NCI-H2107 (cell line): ENCODE data around the gene C1QL1.

ENCODE experiments used
- DNase-seq: peaks from one replicate; lab custom pipeline; 2025; lab: John Stamatoyannopoulos, UW

The C1QL1 gene

DNA sequence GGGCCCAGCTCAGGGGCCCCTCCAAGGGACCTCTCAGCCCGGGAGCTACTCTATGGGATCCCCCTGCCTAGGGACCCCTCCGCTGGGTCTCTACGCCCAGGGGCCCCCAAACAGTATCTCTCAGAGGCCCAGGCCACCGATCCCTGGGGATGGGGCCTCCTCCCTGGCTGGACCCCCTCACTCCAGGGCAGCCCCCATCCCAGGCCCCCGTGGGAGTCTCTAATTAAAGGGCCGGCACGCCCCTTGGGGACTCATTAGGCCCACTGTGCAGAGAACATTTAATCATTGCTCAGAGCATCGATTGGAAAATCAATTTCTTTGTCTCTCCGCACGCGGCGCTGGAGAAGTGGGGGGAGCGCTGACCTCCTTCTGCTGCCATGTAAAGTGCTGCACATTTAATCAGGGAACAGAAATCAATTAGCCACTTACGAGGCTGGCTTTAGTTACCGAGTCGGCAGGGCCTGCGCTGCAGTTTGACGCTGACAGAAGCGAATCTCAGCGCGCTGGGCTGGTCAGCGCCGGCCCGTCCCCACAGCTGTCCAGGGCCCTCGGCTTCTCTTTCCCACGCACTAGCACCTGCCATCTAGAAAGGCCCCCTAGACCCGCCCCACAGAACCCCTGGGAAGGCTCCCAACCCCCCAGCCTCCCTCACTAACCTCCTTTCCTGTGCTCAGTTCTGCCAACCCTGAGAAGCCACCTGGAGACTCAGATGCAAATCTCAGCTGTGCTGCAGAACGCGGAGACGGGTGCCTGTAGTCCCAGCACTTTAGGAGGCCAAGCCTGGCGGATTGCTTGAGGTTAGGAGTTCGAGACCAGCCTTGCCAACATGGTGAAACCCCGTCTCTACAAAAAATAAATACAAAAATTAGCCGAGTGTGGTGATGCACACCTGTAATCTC, 20.2 kb upstream of the C1QL1 start:
- DNase-seq = no peak

DNA sequence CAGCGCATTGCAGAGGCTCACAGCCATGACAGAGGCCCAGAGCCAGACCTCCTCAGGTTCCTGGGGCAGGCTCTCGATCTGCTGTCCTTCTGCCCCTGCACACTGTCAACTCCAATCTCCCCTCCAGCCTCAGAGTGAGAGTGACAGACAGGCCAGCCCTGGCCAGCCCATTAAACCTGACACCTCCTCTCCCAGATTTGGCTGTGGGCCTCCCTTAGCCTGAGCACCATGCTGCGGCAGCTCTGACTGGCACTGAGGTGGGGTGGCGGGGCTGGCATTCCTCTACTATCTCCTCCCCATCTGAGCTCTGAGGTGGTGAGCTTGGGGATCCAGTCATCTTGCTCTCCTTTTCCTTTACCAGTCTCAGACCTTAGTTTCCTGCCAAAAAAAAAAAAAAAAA, 15.5 kb upstream of the C1QL1 start:
- no peak for DNase-seq

DNA sequence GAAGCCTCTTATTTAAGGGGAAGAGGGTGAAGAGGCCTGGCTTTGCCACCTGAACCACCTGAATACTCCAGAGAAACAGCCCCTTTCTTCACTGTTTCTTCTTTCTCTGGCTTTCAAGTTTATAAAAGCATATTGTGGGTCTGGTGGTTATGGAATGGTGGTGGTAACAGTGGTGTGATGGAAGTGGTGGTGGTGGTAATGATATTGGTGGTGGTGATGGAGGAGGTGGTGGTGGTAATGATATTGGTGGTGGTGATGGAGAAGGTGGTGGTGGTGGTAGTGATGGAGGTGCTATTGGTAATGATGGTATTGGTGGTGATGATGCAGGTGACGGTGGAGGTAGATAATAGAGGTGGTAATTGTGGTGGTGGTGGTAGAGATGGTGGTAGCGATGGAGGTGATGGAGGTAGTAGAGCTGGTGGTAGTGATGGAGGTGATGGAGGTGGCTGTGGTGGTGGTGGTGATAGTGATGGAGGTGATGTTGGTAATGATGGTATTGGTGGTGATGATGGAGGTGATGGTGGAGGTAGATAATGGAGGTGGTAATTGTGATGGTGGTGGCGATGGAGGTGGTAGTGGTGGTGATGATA, 14.1 kb upstream of the C1QL1 start:
- no peak for DNase-seq

DNA sequence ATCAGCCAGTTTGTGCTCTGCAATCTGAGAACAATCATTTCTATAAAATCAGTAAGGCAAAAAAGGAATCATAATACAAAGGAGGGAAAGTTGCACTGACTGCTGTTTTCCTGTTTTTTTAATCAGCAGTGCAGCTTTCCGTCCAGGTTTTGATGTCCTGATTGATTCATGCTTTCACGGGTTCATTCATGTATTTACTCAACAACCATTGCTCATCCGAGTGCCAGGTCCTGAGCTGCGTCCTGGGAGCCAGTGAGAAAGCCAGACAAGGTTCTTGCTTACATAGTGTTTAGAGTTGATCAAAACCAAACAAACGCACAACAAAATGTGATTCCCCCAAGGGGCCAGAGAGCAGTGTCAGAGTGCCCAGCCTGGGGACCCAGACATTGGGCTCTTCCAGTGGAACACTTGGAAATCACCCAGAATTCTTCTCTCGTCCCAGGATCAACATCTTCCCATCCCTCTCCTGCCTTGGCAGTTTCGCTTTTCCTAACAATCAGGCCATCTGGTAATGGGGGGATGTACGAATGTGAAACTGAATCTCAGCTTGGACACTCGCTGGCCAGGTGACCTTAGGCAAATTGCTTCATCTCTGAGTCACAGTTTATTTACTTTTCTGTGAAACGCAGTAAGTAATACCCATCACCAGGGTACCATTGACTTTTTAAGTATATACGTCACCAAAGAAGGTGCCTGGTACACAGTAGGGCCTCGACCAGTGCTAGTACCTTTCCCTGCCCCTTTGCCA, 13.3 kb upstream of the C1QL1 start:
- no peak for DNase-seq

DNA sequence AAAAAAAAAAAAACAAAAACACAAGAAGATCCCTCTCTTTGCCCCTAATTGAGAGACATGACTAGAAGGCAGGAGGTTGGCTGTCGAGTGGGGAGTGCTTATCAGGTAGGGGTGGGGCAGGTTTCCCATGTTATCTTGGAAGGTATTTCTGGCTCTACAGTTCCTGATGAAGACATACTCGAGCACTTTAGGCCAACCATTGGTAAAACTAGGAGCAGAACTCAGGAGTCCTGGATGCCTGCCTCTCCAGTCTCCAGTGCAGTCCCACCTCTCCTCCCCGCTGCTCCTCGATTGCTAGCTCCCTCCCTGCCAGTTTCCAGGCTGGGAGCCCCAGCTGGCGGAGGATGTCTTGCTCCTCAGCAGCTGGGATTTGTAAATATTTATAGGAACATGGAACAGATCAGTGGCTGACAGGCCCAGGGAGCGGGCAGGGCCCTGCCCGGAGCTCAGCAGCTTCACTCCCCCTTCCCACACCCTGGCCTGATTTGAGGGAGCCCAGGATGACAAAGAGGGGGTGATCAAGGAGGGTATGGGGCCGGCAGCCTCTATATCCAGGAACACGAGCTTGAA, 11.4 kb upstream of the C1QL1 start:
- no peak for DNase-seq

DNA sequence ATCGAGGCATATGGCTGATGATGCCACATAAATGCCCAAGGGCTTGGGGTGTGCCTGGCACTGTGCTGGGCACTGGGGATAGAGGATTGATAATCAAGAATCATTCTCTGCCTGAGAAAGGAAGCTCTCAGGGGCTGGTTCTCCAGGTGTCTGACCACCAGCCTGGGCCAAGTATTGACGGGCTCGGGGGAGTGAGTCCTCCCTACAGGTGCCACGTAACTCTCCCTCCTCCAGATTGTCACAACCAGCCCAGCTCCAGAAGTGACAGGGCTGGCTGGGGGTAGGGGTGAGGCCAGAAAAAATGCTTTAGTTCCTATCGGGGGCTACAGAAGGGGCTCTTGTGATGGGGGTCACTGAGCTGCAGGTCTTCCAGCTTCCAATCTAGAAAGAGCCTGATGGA, 10.7 kb upstream of the C1QL1 start:
- DNase-seq = no peak

DNA sequence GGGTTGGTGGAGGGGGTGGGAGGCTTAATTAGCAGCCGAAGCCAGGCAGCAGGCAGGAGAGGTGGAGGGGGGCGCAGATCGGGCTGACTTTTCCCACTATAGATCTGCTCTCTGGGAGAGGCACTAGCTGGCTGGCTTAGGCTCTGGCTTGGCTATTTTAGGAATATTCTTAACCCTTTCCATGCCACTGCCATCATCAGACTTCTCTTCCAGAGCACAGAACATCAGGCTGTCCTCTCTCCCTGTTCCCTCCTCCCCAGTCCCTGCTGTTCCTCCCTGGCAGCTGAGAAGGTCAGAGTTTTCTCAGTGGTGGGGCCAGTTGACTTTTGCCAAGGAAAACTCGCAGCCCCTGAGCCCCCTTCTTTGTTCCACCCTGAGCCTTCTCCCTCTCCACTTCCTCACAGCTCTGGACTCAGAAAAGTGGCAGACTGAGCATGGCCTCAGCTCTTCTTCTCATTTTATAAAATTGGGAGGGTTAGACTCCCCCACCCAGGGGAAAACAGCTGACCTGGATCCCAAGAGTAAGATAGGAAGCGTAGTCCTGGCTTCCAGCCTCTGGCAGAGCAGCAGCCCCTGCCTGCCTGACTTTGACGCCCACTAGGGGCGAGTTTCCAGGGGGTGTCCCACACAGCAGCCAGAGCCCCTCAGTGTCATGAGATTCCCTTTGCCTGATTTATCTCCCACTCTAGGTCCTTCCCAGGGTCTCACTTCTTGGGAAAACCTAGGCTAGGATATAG, 9.9 kb upstream of the C1QL1 start:
- DNase-seq = no peak

DNA sequence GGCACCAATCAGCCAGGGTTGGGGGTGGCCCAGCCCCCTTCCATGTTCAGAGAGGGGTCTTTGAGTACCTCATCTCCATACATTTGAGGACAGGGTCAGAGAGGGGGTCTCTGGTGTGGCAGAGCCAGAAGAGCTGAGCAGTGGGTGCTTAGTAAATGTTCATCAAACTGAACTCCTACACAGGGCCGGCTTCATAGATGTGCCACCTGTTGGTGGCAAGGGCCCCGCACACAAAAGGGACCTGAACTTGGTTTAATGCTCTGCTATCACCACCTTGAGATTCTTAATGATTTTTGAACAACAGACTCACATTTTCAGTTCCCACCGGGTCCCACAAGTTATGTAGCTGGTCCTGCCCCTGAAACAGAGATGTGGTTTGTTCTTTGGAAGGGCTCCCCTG, 9.0 kb upstream of the C1QL1 start:
- DNase-seq = no peak

DNA sequence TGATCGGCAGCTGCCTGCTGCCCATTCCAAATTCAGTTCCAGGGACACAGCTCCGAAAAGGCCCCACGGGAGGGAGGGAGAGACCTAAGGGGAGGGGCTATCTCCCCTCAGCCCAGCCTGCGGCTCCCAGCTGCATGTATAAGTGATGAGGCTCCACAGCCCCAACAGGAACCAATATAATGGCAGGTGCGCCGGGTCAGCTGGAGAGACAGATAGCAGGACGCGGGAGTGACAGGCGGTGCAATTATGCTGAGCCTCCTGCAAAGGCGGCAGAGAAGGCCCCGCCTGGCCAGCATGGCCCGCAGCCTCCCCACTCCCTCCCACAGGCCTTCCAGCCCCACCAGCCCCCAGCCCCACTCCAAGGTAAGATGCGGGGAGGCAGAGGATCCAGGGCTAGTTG, 8.1 kb upstream of the C1QL1 start:
- no peak for DNase-seq

DNA sequence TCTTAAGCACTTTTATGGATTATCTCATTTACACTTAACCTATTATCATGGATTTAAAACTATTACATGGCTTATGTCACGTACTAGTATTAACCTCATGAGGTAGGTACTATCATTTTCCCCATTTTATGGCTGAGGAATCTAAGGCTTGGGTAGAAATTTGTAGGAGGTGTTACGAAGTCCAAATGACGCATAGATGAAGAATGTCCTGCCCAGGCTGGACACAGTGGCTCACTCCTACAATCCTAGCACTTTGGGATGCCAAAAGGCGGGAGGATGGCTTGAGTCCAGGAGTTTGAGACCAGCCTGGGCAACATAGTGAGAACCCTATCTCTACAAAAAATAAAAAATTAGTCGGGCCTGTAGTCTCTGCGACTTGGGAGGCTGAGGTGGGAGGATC, 4.8 kb upstream of the C1QL1 start:
- no peak for DNase-seq

DNA sequence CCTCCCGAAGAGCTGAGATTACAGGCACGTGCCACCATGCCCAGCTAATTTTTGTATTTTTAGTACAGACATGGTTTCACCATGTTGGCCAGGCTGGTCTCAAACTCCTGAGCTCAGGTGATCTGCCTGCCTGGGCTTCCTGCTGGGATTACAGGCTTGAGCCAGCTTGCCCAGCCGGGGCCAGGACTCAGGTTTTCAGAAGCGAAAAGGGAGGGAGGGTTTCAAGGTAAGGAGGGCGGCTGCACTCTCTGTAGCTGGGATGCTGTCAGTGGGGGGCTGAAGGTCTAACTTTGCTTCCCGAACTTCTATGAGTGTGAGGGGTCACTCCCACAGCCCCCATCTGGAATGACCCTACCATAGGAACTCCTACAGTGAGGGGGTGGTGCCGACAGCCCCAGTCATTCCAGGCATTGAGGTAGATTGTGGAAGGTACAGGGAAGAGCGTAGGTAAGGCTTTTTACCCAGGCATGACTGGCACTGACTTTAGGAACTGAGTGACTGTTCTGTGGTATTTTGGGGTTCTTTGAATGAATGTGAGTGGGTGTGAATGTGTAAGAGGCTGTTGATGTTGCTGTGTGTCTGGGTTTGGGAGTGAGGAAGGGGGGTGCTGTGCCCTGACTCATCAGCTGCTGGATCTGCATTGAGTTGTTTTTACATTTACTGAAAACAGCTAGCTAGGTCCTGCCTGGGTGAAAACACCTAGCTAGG, 3.8 kb upstream of the C1QL1 start:
- DNase-seq = no peak

DNA sequence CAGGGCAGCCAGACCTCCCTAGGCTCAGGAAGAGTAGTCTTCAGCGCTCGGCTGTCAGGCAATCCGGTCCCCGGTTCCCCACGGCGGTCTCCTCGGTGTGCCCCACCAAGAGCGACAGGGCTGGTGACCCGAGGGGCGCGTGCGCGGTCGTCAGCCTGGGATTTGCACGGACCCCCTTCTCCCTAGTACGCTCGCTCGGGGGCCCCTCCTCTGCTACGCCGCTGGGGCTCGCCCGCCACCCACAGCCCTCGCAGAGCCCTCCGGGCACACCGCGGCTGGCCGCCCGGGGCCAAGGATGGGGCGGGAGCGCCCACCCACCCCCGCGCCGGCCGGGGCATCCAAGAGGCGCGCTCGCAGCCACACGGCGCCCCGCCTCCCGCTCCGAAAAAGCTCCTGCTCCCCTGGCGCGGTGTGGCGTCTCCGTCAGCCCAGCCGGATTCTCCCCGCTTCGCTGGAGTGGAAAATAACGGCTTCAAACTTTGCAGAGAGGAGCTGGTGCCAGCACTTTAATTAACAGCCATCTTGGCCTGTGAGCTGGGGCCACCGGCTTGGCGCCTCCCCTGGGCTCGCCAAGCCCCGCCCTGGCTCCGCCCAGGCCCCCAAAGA, 2.1 kb upstream of the C1QL1 start:
- no peak for DNase-seq

DNA sequence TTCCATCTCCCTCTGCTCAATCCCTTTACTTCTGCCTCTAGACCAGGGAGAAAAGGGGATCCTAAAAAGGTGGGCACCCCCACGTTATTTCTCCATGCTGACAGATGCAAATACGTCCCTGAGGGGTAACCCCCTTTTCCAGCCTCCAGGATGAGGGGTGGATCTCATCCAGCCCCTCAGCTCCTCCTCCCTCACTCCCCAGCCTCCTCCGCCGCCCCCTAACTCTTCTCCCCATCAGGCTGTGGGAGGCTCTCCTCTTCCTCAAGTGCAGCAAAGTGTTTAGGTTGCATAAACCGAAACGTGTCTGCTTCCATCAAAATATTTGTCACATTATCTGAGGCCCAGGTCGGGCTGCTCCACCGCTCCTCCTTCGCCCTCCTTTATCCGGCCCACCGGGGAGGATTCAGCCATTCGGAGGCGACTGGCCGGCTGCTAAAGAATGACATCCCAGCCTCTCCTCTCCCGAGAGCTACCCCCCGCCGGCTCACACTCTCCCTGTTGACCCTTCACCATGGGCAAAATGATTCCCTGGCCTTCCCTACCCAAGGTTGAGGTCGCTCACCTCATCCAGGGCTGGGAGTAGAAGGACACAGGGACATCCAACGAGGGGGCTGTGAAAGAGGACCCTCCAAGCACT, 1.2 kb upstream of the C1QL1 start:
- no peak for DNase-seq

DNA sequence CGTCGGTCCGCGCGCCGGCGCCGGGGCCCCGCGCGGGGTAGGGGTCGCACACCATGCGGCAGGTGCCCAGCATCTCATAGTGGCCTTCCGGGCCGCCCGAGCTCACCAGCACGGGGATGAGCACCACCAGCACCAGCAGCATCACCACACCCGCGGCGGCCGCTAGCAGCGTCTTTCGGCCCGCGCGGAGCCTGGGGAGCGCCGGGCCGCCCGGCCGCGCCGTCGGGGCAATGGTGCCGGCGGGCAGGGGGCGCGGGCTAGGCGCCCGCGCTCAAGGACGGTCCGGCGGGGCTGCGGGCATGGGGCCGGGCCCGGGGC, 237 bp downstream of the C1QL1 start:
- DNase-seq = no peak

DNA sequence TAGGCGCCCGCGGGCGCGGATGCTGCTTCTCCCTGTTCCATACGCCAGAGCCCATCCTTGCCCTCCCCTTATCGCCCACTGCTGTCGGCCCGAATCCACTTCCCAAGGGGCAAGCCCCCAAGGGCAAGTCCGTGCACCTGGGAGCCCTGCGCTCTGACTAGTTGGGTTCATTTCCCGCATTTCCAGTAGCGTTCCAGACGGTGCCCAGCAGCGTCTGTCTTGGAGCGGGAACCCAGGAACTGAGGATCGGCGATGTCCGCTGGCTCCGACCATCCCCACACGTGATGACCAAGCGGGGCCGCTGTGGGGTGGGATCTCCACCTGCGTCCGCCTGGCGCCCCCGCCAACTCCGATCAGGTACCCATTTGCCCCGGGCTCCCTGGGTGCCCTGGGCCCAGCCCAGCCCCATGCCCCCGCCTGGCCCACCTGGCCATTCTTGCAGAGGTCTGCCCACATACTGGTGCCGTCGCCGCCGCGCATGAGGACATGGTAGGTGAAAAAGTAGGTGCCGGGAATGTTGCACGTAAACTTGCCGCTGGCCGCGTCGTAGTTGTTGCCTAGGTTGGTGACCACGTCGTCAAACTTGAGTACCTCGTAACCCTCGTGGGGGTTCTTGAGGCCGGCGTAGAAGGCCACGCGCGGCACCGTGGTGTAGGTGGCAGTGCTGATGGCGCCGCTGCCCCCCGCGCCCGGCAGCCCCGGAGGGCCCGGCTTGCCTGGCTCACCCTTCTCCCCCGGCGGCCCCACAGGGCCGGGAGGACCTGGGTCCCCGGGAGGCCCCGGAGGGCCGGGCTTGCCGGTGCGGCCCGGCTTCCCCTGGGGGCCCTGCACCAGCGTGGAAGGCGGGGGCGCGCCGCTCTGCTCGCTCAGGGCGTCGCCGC, 837 bp downstream of the C1QL1 start:
- DNase-seq = no peak

DNA sequence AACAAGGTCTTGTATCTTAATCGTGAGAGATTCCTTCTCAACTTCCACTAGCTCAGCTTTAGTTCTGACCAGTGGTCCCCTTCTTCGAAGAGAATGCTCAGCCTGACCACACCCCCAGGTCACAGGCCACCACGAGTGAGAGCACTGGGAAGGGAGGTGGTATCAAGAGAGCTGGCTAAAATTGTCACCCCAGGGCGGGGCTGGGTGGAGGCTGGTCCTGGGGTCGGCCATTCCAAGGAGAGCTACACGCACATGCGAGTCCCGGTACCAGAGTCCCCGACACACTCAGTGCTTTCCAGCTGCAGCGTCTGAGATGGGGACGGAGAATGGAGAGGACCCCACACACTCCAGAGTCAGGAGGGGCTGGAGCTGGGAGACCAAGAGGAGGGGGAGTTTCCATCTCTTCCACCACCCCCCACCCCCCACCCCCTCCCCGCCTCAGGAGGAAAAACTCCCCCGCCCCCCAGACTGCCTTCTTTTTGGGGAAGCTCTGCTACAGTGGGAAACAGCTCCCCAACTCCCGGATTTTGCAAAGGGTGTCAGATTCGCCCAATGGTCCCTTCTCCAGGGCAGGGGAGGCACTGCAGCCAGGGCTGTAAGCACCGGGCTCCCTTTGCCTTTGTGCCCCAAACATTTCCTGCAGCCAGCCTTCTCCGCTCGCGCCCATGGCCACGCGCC, 1.6 kb downstream of the C1QL1 start:
- no peak for DNase-seq

DNA sequence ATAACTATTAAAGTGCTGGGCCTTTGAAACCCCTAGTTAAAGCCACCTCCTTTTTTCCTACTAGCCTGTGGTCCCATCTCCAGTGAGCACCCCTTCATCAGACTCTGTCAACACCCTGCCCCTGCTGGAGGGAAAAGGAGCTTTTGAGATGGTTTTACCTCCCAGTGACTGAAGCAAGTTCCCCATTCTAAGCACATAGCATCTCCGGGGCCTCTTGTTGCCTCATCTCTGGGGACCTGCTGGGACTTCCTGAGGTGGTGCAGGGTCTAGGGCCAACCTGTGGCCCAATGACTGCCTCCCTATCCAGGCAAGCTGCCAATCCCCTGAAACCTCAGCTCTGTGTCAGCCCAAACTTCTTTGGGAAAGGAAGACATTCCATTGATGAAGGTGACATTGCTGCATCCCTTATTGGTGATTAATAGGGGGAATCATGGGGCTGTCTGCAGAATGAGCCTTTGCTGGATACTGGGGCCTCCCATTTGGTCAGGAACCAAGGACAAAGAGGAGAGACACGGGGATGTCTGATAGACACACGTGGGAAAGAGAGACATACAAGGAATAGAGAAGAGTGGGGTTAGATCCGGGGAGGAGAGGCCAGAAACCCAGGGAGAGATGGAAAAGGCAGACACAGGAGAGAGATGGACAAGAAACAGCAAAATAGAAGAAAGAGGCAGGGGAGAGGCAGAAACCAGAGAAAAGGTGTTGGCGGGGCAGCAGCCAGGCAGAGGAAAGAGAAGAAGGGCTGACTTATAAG, 2.4 kb downstream of the C1QL1 start:
- DNase-seq = no peak

DNA sequence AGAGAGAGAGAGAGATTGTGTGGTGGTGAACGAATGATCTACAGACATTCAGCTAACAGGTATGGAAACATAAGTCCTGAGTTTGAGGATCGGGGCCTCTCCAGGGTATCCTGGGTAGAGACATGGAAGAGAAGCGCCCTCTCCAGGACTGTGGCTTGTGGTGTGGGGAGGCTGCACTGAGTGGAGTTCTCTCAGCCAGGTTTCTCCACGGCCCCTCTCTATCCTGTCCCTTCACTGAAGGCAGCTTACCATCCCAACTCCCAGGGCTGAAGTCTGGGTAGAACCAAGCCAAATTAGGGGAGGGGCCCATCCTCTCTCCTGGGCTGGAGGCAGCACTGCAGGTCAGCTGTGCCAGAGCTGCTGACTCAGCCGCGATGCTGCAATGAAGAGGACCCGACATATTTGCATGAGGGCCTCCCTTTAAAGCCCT, 6.2 kb downstream of the C1QL1 start:
- no peak for DNase-seq
